Fibroblast of mammary gland (primary cell): ENCODE measurements around the gene MYCL.

ENCODE experiments used
- DNase-seq: peaks from one replicate; pipeline ENCODE4 v3.0.0-alpha.2; 2010; ENCODE audit warnings: low read depth
- H3K4me3 ChIP-seq: 2 replicates; pipeline ENCODE4 v1.5.1; 2011; ENCODE audit warnings: low read depth, mild to moderate bottlenecking, low read length, moderate library complexity; ENCODE audit not compliant: control insufficient read depth
- CTCF ChIP-seq: conservative IDR thresholded peaks from 2 replicates; pipeline ENCODE4 v1.5.1; 2011; ENCODE audit warnings: low read depth, low read length, inconsistent platforms; ENCODE audit not compliant: control insufficient read depth, insufficient read depth

Gene MYCL

GRCh38 chr1:39861003-39861402 lies 40.7 kb downstream of the MYCL start:
- H3K4me3 ChIP-seq = no peak overlapping the region
- no peak for DNase-seq
- no peak for TF ChIP-seq CTCF

- TF ChIP-seq CTCF = no peak
- DNase-seq = no peak
- no peak overlapping the region for H3K4me3 ChIP-seq
Measured at GRCh38 chr1:39859859-39860812, 41.6 kb downstream of the MYCL start.

GRCh38 chr1:39858315-39858714 lies 43.4 kb downstream of the MYCL start:
- no peak for DNase-seq
- no peak overlapping the region for H3K4me3 ChIP-seq
- TF ChIP-seq CTCF = no peak

- no peak for DNase-seq
- H3K4me3 ChIP-seq = no peak overlapping the region
- TF ChIP-seq CTCF = no peak
Measured at GRCh38 chr1:39857126-39857878, 44.4 kb downstream of the MYCL start.

GRCh38 chr1:39854738-39855137 lies 47.0 kb downstream of the MYCL start:
- DNase-seq = no peak
- no peak for TF ChIP-seq CTCF

GRCh38 chr1:39854314-39854713 lies 47.4 kb downstream of the MYCL start:
- H3K4me3 ChIP-seq = no peak overlapping the region
- no peak for TF ChIP-seq CTCF
- no peak for DNase-seq

More at GRCh38 chr1:39854738-39855137, 47.0 kb downstream of the MYCL start:
- H3K4me3 ChIP-seq = no peak overlapping the region
